ENCODE data around the gene KRTAP3-3.

KRTAP3-3 gene

DNA sequence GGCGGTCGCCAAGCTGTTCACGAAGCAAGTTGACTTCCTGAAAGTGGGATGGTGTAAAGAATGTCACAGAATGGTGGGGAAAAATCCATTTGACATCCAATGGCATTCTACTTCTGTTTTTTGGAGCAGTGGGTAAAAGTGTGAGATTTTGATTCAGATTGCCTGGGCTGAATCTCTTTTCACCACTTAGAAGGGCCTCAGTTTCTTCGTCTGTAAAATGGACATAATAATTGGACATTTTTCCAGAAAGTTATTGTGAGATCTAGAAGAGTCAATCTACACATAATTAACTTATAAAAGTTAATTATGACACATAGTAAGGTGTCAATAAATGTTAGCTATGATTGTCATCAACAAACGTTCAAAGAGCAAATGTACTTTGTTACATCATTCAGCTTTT is 12.8 kb downstream of the KRTAP3-3 start:
- Histone ChIP-seq H4K20me1 (ENCODE audit: insufficient read depth, low read length) (no peaks in the 10 kb centered on the region), H3K9ac (ENCODE audit: low read length) (no peak overlapping the region), H2AFZ (ENCODE audit: low read length) (no peak overlapping the region), H3K4me2 (ENCODE audit: low read depth, low read length) (no peak overlapping the region), H3K4me3 (ENCODE audit: low read length) (no peak overlapping the region), H3K9me2 (replicated peaks; ENCODE audit: insufficient read depth, low read length) (no peaks in the 10 kb centered on the region), H3K27ac (ENCODE audit: low read length) (no peak overlapping the region), H3F3A (ENCODE audit: insufficient read depth, low read length) (no peaks in the 10 kb centered on the region), H3K79me2 (ENCODE audit: low read length) (no peaks in the 10 kb centered on the region), H3K4me1 (ENCODE audit: low read length) (no peaks in the 10 kb centered on the region), H3K27me3 (replicated peaks; ENCODE audit: insufficient read depth, low read length) (no peaks in the 10 kb centered on the region; the same call in 1 of the 2 replicates), H3K9me3 (replicated peaks; ENCODE audit: insufficient read depth, low read length) (no peaks in the 10 kb centered on the region), H3K36me3 (replicated peaks; ENCODE audit: insufficient read depth, low read length) (no peaks in the 10 kb centered on the region)
- no peak for TF ChIP-seq EZH2 (optimal IDR thresholded peaks at IDR 0.05; ENCODE audit: low read depth, low read length)
- TF ChIP-seq, protein P1, sequence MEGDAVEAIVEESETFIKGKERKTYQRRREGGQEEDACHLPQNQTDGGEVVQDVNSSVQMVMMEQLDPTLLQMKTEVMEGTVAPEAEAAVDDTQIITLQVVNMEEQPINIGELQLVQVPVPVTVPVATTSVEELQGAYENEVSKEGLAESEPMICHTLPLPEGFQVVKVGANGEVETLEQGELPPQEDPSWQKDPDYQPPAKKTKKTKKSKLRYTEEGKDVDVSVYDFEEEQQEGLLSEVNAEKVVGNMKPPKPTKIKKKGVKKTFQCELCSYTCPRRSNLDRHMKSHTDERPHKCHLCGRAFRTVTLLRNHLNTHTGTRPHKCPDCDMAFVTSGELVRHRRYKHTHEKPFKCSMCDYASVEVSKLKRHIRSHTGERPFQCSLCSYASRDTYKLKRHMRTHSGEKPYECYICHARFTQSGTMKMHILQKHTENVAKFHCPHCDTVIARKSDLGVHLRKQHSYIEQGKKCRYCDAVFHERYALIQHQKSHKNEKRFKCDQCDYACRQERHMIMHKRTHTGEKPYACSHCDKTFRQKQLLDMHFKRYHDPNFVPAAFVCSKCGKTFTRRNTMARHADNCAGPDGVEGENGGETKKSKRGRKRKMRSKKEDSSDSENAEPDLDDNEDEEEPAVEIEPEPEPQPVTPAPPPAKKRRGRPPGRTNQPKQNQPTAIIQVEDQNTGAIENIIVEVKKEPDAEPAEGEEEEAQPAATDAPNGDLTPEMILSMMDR (IDR thresholded peaks at IDR 0.05; ENCODE audit: low read length), result no peak
- TF ChIP-seq EZH2phosphoT487 (IDR thresholded peaks at IDR 0.05; ENCODE audit: low read length), result no peak
- DNase-seq, result no peak

DNA sequence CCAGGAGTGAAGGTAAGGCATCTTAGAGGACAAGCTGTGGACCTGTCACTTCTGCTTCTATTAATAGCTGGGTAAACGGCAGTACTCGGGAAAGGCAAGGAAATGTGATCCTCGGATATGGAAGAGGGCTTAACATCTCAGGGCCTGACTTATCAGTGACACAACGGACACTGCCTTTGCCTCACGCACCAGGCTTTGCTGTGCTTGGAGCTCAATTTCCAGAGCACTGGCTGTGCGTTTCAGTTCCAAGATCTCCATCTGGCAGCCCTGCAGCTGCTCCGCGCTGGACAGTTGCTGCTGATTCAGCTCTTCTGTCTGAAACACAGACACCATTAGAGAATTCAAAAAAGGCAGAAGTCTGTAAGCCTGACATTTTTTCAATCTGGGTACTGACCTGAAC is 13.4 kb downstream of the KRTAP3-3 start:
- H3K4me2 ChIP-seq (ENCODE audit: low read depth, low read length), result no peak overlapping the region
- no peak overlapping the region for H3K27ac ChIP-seq (ENCODE audit: low read length)
- H2AFZ ChIP-seq (ENCODE audit: low read length), result no peak overlapping the region

DNA sequence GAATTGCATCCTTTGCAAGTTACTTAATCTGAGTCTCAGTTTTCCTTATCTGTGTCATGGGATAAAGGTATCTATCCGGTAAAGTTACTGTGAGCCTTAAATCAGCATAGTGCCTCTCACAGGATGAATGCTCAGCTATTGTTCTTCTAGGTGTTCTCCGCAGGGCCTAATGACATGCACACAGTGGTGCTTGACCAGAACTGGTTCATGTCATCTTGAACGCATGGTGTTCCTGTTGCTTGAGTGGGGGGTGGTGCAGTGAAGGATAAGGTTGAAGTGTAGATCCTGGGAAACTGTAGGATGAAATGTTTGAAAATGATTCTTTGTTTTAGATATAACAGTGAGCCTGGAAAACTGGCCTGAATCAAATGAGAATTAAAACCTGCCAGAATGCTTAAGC is 13.8 kb downstream of the KRTAP3-3 start:
- Histone ChIP-seq H3K4me3 (ENCODE audit: low read length) (no peak overlapping the region), H3K27me3 (replicated peaks; ENCODE audit: insufficient read depth, low read length) (no peaks in the 10 kb centered on the region), H2AFZ (ENCODE audit: low read length) (no peak overlapping the region), H3K9me2 (replicated peaks; ENCODE audit: insufficient read depth, low read length) (no peaks in the 10 kb centered on the region), H3K9me3 (replicated peaks; ENCODE audit: insufficient read depth, low read length) (no peaks in the 10 kb centered on the region), H3K9ac (ENCODE audit: low read length) (no peak overlapping the region), H3K4me1 (ENCODE audit: low read length) (no peaks in the 10 kb centered on the region), H3K4me2 (ENCODE audit: low read depth, low read length) (no peak overlapping the region), H3K79me2 (ENCODE audit: low read length) (no peaks in the 10 kb centered on the region), H3K36me3 (replicated peaks; ENCODE audit: insufficient read depth, low read length) (no peaks in the 10 kb centered on the region), H3F3A (ENCODE audit: insufficient read depth, low read length) (no peaks in the 10 kb centered on the region), H3K27ac (ENCODE audit: low read length) (no peak overlapping the region), H4K20me1 (ENCODE audit: insufficient read depth, low read length) (no peaks in the 10 kb centered on the region)
- DNase-seq, result no peak
- TF ChIP-seq EZH2 (optimal IDR thresholded peaks at IDR 0.05; ENCODE audit: low read depth, low read length) (no peak), EZH2phosphoT487 (IDR thresholded peaks at IDR 0.05; ENCODE audit: low read length) (no peak)
- TF ChIP-seq, protein P1 (IDR thresholded peaks at IDR 0.05; ENCODE audit: low read length), result no peak

More for the DNA sequence above, 13.4 kb downstream of the KRTAP3-3 start:
- no peaks in the 10 kb centered on the region for H4K20me1 ChIP-seq (ENCODE audit: insufficient read depth, low read length)
- H3K36me3 ChIP-seq (replicated peaks; ENCODE audit: insufficient read depth, low read length), result no peaks in the 10 kb centered on the region
- H3K4me3 ChIP-seq (ENCODE audit: low read length), result no peak overlapping the region
- H3K79me2 ChIP-seq (ENCODE audit: low read length), result no peaks in the 10 kb centered on the region
- no peak for DNase-seq
- no peaks in the 10 kb centered on the region for H3F3A ChIP-seq (ENCODE audit: insufficient read depth, low read length)
- no peaks in the 10 kb centered on the region for H3K4me1 ChIP-seq (ENCODE audit: low read length)
- no peaks in the 10 kb centered on the region; the same call in 1 of the 2 replicates for H3K27me3 ChIP-seq (replicated peaks; ENCODE audit: insufficient read depth, low read length)
- no peak overlapping the region for H3K9ac ChIP-seq (ENCODE audit: low read length)
- H3K9me3 ChIP-seq (replicated peaks; ENCODE audit: insufficient read depth, low read length), result no peaks in the 10 kb centered on the region
- H3K9me2 ChIP-seq (replicated peaks; ENCODE audit: insufficient read depth, low read length), result no peaks in the 10 kb centered on the region
- no peak for TF ChIP-seq EZH2 (optimal IDR thresholded peaks at IDR 0.05; ENCODE audit: low read depth, low read length)

DNA sequence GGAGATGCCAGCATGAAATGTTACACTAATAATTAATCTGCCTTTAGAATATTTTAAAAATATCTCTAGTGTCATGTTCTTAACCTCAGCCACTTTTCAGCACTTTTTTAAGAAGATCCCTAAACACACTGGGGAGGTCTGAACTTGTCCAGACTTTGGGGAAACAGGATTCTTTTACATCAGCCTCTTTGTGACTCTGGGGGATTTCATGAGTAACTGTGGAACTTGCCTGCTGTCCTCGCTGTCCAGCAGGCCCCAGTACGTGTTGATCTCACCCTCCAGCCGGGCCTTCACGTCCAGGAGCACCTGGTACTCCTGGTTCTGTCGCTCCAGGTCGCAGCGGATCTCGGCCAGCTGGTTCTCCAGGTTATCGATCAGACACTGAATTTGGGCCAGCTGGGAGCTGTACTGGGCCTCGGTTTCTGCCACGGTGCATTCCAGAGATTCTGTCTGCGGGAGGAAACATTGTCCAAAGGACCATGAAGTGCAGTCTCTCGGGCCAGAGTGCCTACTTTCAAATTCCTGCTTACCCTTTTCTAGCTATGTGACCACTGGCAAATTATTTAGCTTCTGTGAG is 15.3 kb downstream of the KRTAP3-3 start:
- H3F3A ChIP-seq (ENCODE audit: insufficient read depth, low read length), result no peaks in the 10 kb centered on the region
- no peaks in the 10 kb centered on the region for H4K20me1 ChIP-seq (ENCODE audit: insufficient read depth, low read length)
- H3K79me2 ChIP-seq (ENCODE audit: low read length), result no peaks in the 10 kb centered on the region
- H3K27ac ChIP-seq (ENCODE audit: low read length), result no peak overlapping the region
- no peaks in the 10 kb centered on the region for H3K9me2 ChIP-seq (replicated peaks; ENCODE audit: insufficient read depth, low read length)
- TF ChIP-seq EZH2 (optimal IDR thresholded peaks at IDR 0.05; ENCODE audit: low read depth, low read length), result no peak
- no peak overlapping the region for H2AFZ ChIP-seq (ENCODE audit: low read length)
- DNase-seq, result no peak
- H3K36me3 ChIP-seq (replicated peaks; ENCODE audit: insufficient read depth, low read length), result no peaks in the 10 kb centered on the region
- no peaks in the 10 kb centered on the region for H3K27me3 ChIP-seq (replicated peaks; ENCODE audit: insufficient read depth, low read length)
- H3K4me1 ChIP-seq (ENCODE audit: low read length), result no peaks in the 10 kb centered on the region
- H3K9me3 ChIP-seq (replicated peaks; ENCODE audit: insufficient read depth, low read length), result no peaks in the 10 kb centered on the region
- H3K9ac ChIP-seq (ENCODE audit: low read length), result no peak overlapping the region
- H3K4me2 ChIP-seq (ENCODE audit: low read depth, low read length), result no peak overlapping the region
- no peak overlapping the region for H3K4me3 ChIP-seq (ENCODE audit: low read length)
